IMR-90 (cell line): Measurements from ENCODE around the gene H6PD. TPM values are rescaled to one million over a fixed set of nuclear protein-coding genes. Genes with fewer than 3 reads are reported as not detected.
"Not testable (repeated sequence)": the region's sequence is repeated elsewhere in the genome, so short reads cannot be mapped to it uniquely, and the experiment has no call there.

ENCODE experiments used
- ATAC-seq: fragments of 200-7000 bp; cut with Tn5 transposase; 2 replicates; pipeline ENCODE4 v1.9.1; 2020; ENCODE audit warnings: low read depth, mild to moderate bottlenecking, moderate library complexity
- BruUV-seq: library from RNA; stranded (reverse); fragments of 400-500 nt; replicated peaks from 2 replicates; lab custom pipeline; 2021; lab: Mats Ljungman, UMichigan
- CTCF ChIA-PET: fragments of 300-600 bp; formaldehyde crosslinking; extraction: SDS; loops from one replicate; lab custom pipeline; 2021; ENCODE audit warnings: antibody characterized with exemption; lab: Yijun Ruan, JAX
- POLR2A ChIA-PET: fragments of 300-600 bp; sonication (Branson Sonifier 250); formaldehyde crosslinking; loops from one replicate; lab custom pipeline; 2022; ENCODE audit warnings: antibody characterized with exemption; ENCODE audit not compliant: unreplicated experiment; lab: Charles Lee
- DNase-seq: peaks from one replicate; pipeline ENCODE4 v3.0.0; 2013
- H2AFZ ChIP-seq: replicated peaks from 2 replicates; pipeline ENCODE3; 2013; ENCODE audit warnings: low read length, mild to moderate bottlenecking; ENCODE audit not compliant: poor library complexity
- H2AK5ac ChIP-seq: 2 replicates; pipeline ENCODE4 v1.6.1; 2013; ENCODE audit warnings: low read depth, low read length, inconsistent platforms
- H2AK9ac ChIP-seq: replicated peaks from 2 replicates; pipeline ENCODE3; 2013; ENCODE audit warnings: mild to moderate bottlenecking, low read depth, low read length, moderate library complexity; ENCODE audit not compliant: poor library complexity
- H2BK120ac ChIP-seq: 2 replicates; pipeline ENCODE4 v1.6.1; 2013; ENCODE audit warnings: low read depth, low read length, inconsistent platforms
- H2BK15ac ChIP-seq: 3 replicates; pipeline ENCODE4 v1.6.1; 2013; ENCODE audit warnings: low read depth, low read length, inconsistent platforms
- H2BK20ac ChIP-seq: 2 replicates; pipeline ENCODE4 v1.6.1; 2013; ENCODE audit warnings: low read depth, mild to moderate bottlenecking, inconsistent platforms, low read length, moderate library complexity
- H2BK5ac ChIP-seq: 2 replicates; pipeline ENCODE4 v1.6.1; 2013; ENCODE audit warnings: mild to moderate bottlenecking, low read depth, low read length, inconsistent platforms; ENCODE audit not compliant: poor library complexity, severe bottlenecking
- H3K14ac ChIP-seq: replicated peaks from 2 replicates; pipeline ENCODE4 v1.6.1; 2013; ENCODE audit warnings: low read depth, low read length, inconsistent platforms
- H3K18ac ChIP-seq: 2 replicates; pipeline ENCODE4 v1.6.1; 2013; ENCODE audit warnings: low read depth, low read length, control low read depth
- H3K23ac ChIP-seq: 2 replicates; pipeline ENCODE4 v1.6.1; 2013; ENCODE audit warnings: low read depth, low read length, inconsistent platforms
- H3K27ac ChIP-seq: 2 replicates; pipeline ENCODE4 v1.5.1; 2013; ENCODE audit warnings: mild to moderate bottlenecking, control low read depth, low read length; ENCODE audit not compliant: insufficient read depth
- H3K27me3 ChIP-seq: 2 replicates; pipeline ENCODE4 v1.6.1; 2013; ENCODE audit warnings: low read length; ENCODE audit not compliant: control insufficient read depth, insufficient read depth
- H3K36me3 ChIP-seq: 2 replicates; pipeline ENCODE4 v1.6.1; 2013; ENCODE audit warnings: low read length, mixed read lengths; ENCODE audit not compliant: control insufficient read depth, insufficient read depth
- H3K4ac ChIP-seq: 2 replicates; pipeline ENCODE4 v1.6.1; 2013; ENCODE audit warnings: low read depth, low read length, inconsistent platforms
- H3K4me1 ChIP-seq: 2 replicates; pipeline ENCODE4 v1.6.1; 2013; ENCODE audit warnings: low read length, mixed read lengths; ENCODE audit not compliant: control insufficient read depth, insufficient read depth
- H3K4me2 ChIP-seq: 2 replicates; pipeline ENCODE4 v1.6.1; 2013; ENCODE audit warnings: low read depth, mild to moderate bottlenecking, control low read depth, low read length, moderate library complexity
- H3K4me3 ChIP-seq: 2 replicates; pipeline ENCODE4 v1.5.1; 2013; ENCODE audit warnings: low read depth, mild to moderate bottlenecking, control low read depth, low read length, moderate library complexity; ENCODE audit not compliant: insufficient read depth
- H3K56ac ChIP-seq: 2 replicates; pipeline ENCODE4 v1.6.1; 2013; ENCODE audit warnings: low read length, inconsistent platforms; ENCODE audit not compliant: insufficient read depth; ENCODE audit errors: extremely low read depth
- H3K79me1 ChIP-seq, 2 experiments: 2 replicates each; pipeline ENCODE4 v1.6.1; 2013; ENCODE audit warnings: low read length in 2 of 2, inconsistent platforms in 1 of 2, low read depth in 1 of 2
- H3K9ac ChIP-seq: 2 replicates; pipeline ENCODE4 v1.6.1; 2013; ENCODE audit warnings: low read depth, low read length, control low read depth
- H3K9me1 ChIP-seq: 2 replicates; pipeline ENCODE4 v1.6.1; 2013; ENCODE audit warnings: low read length, inconsistent platforms; ENCODE audit not compliant: insufficient read depth
- H3K9me3 ChIP-seq: 2 replicates; pipeline ENCODE4 v1.6.1; 2013; ENCODE audit warnings: low read length; ENCODE audit not compliant: control insufficient read depth, insufficient read depth
- H4K20me1 ChIP-seq: 2 replicates; pipeline ENCODE4 v1.6.1; 2013; ENCODE audit warnings: low read length, inconsistent platforms; ENCODE audit not compliant: insufficient read depth
- H4K5ac ChIP-seq: 2 replicates; pipeline ENCODE4 v1.6.1; 2013; ENCODE audit warnings: mild to moderate bottlenecking, low read depth, low read length, control low read depth
- H4K8ac ChIP-seq, 2 experiments: 2 replicates each; pipeline ENCODE4 v1.6.1; 2013; ENCODE audit warnings: low read depth in 2 of 2, low read length in 2 of 2, control low read depth in 1 of 2, inconsistent platforms in 1 of 2
- H4K91ac ChIP-seq: 2 replicates; pipeline ENCODE4 v1.6.1; 2013; ENCODE audit warnings: low read depth, low read length, inconsistent platforms; ENCODE audit not compliant: insufficient read depth
- MAFK ChIP-seq: IDR thresholded peaks from 2 replicates; pipeline ENCODE4 v1.6.1; 2012; ENCODE audit warnings: low read depth, low read length, improper control_type of control experiment
- NFE2L2 ChIP-seq: fragments of 150-350 bp; IDR thresholded peaks from 2 replicates; pipeline ENCODE4 v1.6.1; 2016; ENCODE audit warnings: low read depth, mild to moderate bottlenecking, low read length
- WGBS, 2 experiments: methylation state at CpG; one replicate each; pipeline versions ENCODE4 v1.1.5 to v1.1.7; 2013; ENCODE audit warnings: missing lambda C conversion rate in 2 of 2; ENCODE audit not compliant: insufficient read length in 1 of 2; ENCODE audit errors: extremely low coverage in 2 of 2; 5-methylcytosine and 5-hydroxymethylcytosine counted together
- dilution Hi-C: fragments of 300-500 bp; cut with HindIII; formaldehyde crosslinking; loops from one replicate; pipeline ENCODE4 v1.14.3; 2018; ENCODE audit warnings: low sequenced_read_pairs; ENCODE audit not compliant: unreplicated experiment
- in situ Hi-C: fragments of 300-500 bp; cut with MboI; formaldehyde crosslinking; loops from 3 replicates; pipeline ENCODE4 v1.14.3; 2019; ENCODE audit warnings: low sequenced_read_pairs, inconsistent platforms, mixed read lengths
- intact Hi-C: fragments of 100-400 bp; cut with micrococcal nuclease; formaldehyde crosslinking; loops from 2 replicates; pipeline ENCODE4 v1.10.0; 2022
- polyA plus RNA-seq, 3 experiments: library from polyadenylated mRNA; depleted of rRNA; stranded (reverse); fragments of >200 nt; gene quantifications; 2 replicates each; pipeline ENCODE4 v1.2.3, GENCODE V29; 2012; ENCODE audit warnings: low replicate concordance in 1 of 3
- total RNA-seq: library from RNA; depleted of rRNA; stranded (reverse); fragments of >200 nt; gene quantifications from 2 replicates; pipeline ENCODE4 v1.2.3, GENCODE V29; 2012

H6PD gene
- total and polyA plus RNA-seq, 2 of the 4 experiments (the other 2 are of a cell fraction), result 9.3 to 22.1 TPM

DNA sequence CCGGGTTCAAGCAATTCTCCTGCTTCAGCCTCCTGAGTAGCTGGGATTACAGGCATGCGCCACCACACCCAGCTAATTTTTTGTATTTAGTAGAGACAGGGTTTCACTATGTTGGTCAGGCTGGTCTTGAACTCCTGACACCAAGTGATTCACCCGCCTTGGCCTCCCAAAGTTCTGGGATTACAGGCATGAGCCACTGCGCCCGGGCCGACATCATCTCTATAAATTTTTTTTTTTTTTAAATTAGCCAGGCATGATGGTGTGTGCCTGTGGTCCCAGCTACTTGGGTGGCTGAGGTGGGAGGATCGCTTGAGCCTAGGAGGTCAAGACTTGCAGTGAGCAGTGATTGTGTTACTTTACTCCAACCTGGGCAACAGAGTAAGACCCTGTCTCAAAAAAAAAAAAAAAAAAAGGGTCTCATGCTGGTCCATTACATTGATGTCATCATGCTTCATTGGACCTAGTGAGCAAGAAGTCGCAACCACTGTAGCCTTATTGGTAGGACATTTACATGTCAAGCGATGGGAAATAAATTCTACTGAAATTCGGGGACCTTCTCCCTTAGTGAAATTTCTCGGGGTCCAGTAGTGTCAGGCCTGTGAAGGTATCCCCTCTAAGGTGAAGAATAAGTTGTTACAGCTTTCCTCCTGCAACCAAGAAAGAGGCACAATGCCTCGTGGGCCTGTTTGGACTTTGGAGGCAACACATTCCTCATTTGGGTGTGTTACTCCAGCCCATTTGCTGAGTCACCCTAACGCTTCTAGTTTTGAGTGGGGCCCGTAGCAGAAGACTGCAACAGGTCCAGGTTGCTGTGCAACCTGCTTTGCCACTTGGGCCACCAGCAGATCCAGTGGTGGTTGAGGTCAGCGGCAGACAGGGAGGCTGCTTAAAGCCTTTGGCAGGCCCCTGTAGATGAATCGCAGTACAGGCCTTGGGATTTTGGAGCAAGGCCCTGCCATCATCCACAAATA is 65.3 kb downstream of the H6PD start:
- H3K9ac ChIP-seq, H3K36me3 ChIP-seq, H2AFZ ChIP-seq, BruUV-seq, POLR2A ChIA-PET, dilution Hi-C loops, H3K56ac ChIP-seq, in situ Hi-C loops, CTCF ChIA-PET, H3K4me3 ChIP-seq, H3K27ac ChIP-seq, H3K27me3 ChIP-seq, H3K9me3 ChIP-seq, intact Hi-C loops: not testable (repeated sequence)
- peaks cover 58 to 95% of the 10 kb centered on the region in 2 experiments for H3K79me1 ChIP-seq
- peak overlapping the region; percentile 70; the same call in 1 of the 2 replicates for H4K5ac ChIP-seq
- H3K23ac ChIP-seq, result peak overlapping the region; percentile 83; the same call in 1 of the 2 replicates
- 57% methylated on average over 3 of the region's 16 CpGs; no CpG with 5 or more reads in 1 of the 2 experiments for WGBS, 2 experiments
- peak overlapping the region; percentile 59; the same call in 1 of the 2 replicates for H3K4me2 ChIP-seq
- H3K14ac ChIP-seq, result peak overlapping the region; percentile 90
- H3K4me1 ChIP-seq, result peaks cover 37% of the 10 kb centered on the region
- H4K8ac ChIP-seq, result peak overlapping the region in 1 of 2 experiments; percentile 58; a peak in 3 of 4 replicates
- H3K4ac ChIP-seq, result peak overlapping the region; percentile 97
- ATAC-seq (peak; percentile 27), DNase-seq (peak; percentile 58)
- peak overlapping the region; percentile 75 for H2BK5ac ChIP-seq
- H4K20me1 ChIP-seq, result peaks cover 79% of the 10 kb centered on the region
- peak overlapping the region; percentile 94 for H4K91ac ChIP-seq
- peak overlapping the region; percentile 90 for H2BK120ac ChIP-seq
- peaks cover 62% of the 10 kb centered on the region for H3K9me1 ChIP-seq
- TF ChIP-seq MAFK, result peak; percentile 59
- TF ChIP-seq NFE2L2, result peak; percentile 93
- peak overlapping the region; percentile 44 for H2BK20ac ChIP-seq
- H3K18ac ChIP-seq, result peak overlapping the region; percentile 33; the same call in 1 of the 2 replicates
- peak overlapping the region; percentile 97; the same call in 1 of the 2 replicates for H2AK5ac ChIP-seq
- peak overlapping the region; percentile 82; the same call in 2 of the 3 replicates for H2BK15ac ChIP-seq
- peak overlapping the region; percentile 7 for H2AK9ac ChIP-seq
